Measurements from ENCODE around the gene HTD2. TPM values are rescaled to one million over a fixed set of nuclear protein-coding genes. Genes with fewer than 3 reads are reported as not detected.
A peak's percentile ranks its signal among the peaks of the same experiment; 100 is the strongest.

Gene HTD2
- polyA plus RNA-seq, 1 experiment = 5.2 TPM

DNA sequence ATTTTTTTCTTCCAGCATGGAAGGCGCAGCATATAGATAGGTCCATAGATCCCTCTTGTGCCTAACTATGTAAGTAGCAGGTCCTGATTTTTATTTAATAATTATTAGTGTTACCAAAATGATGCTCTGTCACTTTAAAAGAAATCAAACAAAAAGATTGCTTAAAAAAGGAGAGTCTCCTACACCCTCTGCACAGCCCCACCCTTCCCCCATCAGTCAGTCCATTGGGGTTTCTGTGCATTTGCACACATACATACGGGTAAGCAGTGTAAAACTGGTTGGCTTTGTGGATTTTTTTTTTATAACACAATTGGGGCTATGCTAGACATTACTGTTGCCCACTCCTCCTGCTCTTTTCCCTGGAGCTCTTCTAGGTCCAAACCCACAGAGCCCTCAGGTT is 7.2 kb upstream of the HTD2 start:
- POLR2A ChIA-PET = interaction anchor here (0.6 kb wide), 1 partner anchor 315 kb away, joined by 19 read pairs; no protein-coding TSS in a partner anchor

DNA sequence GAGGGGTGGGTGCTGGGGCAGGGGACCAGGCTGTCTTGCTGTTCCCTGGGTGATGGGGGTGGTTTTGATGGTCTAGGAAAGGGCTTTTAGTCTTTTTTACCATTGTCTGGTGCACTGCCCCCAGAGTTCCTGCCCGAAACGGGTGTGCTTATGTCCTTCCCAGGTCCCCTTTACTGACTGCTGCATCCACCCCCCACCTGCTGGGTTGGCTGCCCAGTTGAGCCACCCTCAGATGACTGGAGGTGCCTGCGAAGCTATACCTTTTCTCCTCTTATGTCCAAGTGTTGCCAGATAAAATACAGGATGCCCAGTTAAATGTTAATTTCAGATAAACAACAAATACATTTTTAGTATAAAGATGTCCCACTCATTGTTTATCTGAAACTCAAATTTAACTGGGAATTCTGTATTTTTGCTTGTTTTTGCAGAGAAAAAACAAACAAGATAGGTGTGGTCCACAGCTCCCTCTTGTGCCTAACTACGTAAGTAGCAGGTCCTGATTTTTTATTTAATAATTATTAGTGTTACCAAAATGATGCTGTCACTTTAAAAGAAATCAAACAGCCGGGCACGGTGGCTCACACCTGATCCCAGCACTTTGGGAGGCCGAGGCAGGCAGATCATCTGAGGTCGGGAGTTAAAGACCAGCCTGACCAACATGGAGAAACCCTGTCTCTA is 6.3 kb upstream of the HTD2 start:
- DNase-seq (ENCODE audit: low read depth) = no peak
- Histone ChIP-seq H3K4me3 (ENCODE audit: low read depth, low read length) (no peak overlapping the region), H3K27me3 (ENCODE audit: control insufficient read depth, insufficient read depth, low read length) (peaks cover 5% of the 10 kb centered on the region), H3K36me3 (ENCODE audit: control insufficient read depth, insufficient read depth, low read length) (no peaks in the 10 kb centered on the region)
- CTCF ChIA-PET = interaction anchor here (0.6 to 11.4 kb wide), 27 partner anchors 8 to 292 kb away, joined by 3 to 240 read pairs (median 4); partner anchors contain the start of genes DNASE1L3 and FLNB
- POLR2A ChIA-PET = no interaction called here
- TF ChIP-seq, protein P1, sequence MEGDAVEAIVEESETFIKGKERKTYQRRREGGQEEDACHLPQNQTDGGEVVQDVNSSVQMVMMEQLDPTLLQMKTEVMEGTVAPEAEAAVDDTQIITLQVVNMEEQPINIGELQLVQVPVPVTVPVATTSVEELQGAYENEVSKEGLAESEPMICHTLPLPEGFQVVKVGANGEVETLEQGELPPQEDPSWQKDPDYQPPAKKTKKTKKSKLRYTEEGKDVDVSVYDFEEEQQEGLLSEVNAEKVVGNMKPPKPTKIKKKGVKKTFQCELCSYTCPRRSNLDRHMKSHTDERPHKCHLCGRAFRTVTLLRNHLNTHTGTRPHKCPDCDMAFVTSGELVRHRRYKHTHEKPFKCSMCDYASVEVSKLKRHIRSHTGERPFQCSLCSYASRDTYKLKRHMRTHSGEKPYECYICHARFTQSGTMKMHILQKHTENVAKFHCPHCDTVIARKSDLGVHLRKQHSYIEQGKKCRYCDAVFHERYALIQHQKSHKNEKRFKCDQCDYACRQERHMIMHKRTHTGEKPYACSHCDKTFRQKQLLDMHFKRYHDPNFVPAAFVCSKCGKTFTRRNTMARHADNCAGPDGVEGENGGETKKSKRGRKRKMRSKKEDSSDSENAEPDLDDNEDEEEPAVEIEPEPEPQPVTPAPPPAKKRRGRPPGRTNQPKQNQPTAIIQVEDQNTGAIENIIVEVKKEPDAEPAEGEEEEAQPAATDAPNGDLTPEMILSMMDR (IDR thresholded peaks at IDR 0.05; ENCODE audit: insufficient read depth, low read depth, low read length) = peak; percentile 55

More for the DNA sequence above, 7.2 kb upstream of the HTD2 start:
- Histone ChIP-seq H3K4me3 (ENCODE audit: low read depth, low read length) (no peak overlapping the region), H3K36me3 (ENCODE audit: control insufficient read depth, insufficient read depth, low read length) (no peaks in the 10 kb centered on the region), H3K27me3 (ENCODE audit: control insufficient read depth, insufficient read depth, low read length) (peaks cover 5% of the 10 kb centered on the region)
- CTCF ChIA-PET = interaction anchor here (0.9 to 11.4 kb wide), 14 partner anchors 19 to 291 kb away, joined by 3 to 240 read pairs (median 6); partner anchors contain the start of gene FLNB
- DNase-seq (ENCODE audit: low read depth) = no peak
- TF ChIP-seq, protein P1 (IDR thresholded peaks at IDR 0.05; ENCODE audit: insufficient read depth, low read depth, low read length) = no peak

DNA sequence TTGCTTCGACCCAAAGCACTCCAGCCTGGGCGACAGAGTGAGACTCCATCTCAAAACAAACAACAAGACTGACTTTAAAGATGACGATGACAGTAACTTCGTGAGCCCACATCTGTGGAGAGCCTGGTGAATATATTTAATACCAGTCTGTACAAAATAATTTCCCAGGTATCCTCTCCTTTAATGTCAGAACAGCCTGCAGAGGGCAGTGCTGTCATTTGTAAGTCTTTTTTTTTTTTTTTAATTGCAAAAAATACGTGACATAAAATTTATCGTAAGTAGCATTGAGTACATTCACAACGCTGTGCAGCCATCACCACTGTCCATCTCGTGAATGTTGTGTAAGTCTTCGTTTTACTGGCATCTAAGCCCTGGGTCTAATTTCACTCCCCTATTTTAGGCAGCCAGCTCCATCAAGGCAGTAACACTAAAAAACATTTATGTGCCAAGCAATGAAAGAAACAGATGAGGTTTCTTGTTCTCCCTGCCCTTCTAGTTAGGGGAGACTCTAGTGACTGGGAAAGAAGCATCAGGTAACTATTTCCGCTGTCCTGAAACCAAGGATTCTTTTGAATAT is 1.4 kb downstream of the HTD2 start:
- 0 out of 2 replicates have a peak, but pooled peaks cover 2% of the 10 kb centered on the region for H3K27me3 ChIP-seq (ENCODE audit: control insufficient read depth, insufficient read depth, low read length)
- CTCF ChIA-PET = interaction anchor here (0.6 to 6.4 kb wide), 25 partner anchors 8 to 323 kb away, joined by 3 to 69 read pairs (median 9); partner anchors contain the start of genes ACOX2, KCTD6 and PXK
- no peak for DNase-seq (ENCODE audit: low read depth)
- H3K4me3 ChIP-seq (ENCODE audit: low read depth, low read length) = peak overlapping the region; percentile 77
- peaks cover 5% of the 10 kb centered on the region for H3K36me3 ChIP-seq (ENCODE audit: control insufficient read depth, insufficient read depth, low read length)
- TF ChIP-seq, protein P1 (IDR thresholded peaks at IDR 0.05; ENCODE audit: insufficient read depth, low read depth, low read length) = peak; percentile 49
- POLR2A ChIA-PET = no interaction called here

DNA sequence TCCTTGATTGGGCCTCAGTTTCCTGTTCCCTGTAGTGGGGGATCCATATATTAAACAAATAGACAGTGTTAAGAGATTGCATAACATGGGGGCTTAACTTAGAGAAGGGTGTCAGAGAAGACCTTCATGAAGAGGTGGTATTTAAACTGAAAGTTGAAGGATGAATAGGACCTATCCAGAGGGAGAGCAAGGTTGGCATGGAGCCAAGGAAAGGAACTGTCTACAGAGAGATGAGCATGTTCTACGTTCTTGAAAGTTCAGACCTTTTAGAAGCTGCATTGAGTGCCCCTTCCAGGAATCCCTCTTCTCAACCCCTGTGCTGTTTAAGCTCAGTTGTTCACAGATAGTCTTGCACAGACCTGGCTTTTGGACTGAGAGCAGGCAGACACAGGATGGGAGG is 2.4 kb downstream of the HTD2 start:
- TF ChIP-seq, protein P1 (IDR thresholded peaks at IDR 0.05; ENCODE audit: insufficient read depth, low read depth, low read length) = no peak
- no peak for DNase-seq (ENCODE audit: low read depth)
- no peak overlapping the region for H3K4me3 ChIP-seq (ENCODE audit: low read depth, low read length)
- H3K36me3 ChIP-seq (ENCODE audit: control insufficient read depth, insufficient read depth, low read length) = peaks cover 6% of the 10 kb centered on the region
- ChIA-PET CTCF (interaction anchor here (0.6 to 6.4 kb wide), 11 partner anchors 9 to 253 kb away, joined by 3 to 69 read pairs (median 32); partner anchors contain the start of genes ACOX2 and PXK), POLR2A (no interaction called here)
- no peaks in the 10 kb centered on the region for H3K27me3 ChIP-seq (ENCODE audit: control insufficient read depth, insufficient read depth, low read length)

DNA sequence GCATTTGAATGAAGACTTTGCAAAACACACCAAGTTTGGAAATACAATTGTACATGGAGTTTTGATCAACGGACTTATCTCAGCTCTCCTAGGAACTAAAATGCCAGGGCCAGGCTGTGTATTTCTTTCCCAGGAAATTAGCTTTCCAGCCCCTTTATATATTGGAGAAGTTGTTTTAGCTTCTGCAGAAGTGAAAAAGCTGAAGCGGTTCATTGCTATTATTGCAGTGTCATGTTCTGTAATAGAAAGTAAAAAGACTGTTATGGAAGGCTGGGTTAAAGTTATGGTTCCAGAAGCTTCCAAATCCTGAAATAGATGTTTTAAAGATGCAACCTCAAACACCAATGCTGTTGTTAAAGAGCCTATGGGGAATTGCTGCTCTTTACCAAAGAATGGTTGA is 11.5 kb downstream of the HTD2 start:
- Histone ChIP-seq H3K36me3 (ENCODE audit: control insufficient read depth, insufficient read depth, low read length) (peaks cover 4% of the 10 kb centered on the region), H3K4me3 (ENCODE audit: low read depth, low read length) (no peak overlapping the region), H3K27me3 (ENCODE audit: control insufficient read depth, insufficient read depth, low read length) (no peaks in the 10 kb centered on the region)
- POLR2A ChIA-PET = no interaction called here
- CTCF ChIA-PET = interaction anchor here (0.9 to 9.3 kb wide), 4 partner anchors 10 to 146 kb away, joined by 3 to 66 read pairs (median 16); partner anchors contain the start of genes HTD2 and RPP14
- TF ChIP-seq, protein P1 (IDR thresholded peaks at IDR 0.05; ENCODE audit: insufficient read depth, low read depth, low read length) = no peak
- DNase-seq (ENCODE audit: low read depth) = no peak
